ENCODE measurements around the gene MROH2A.

MROH2A gene

DNA sequence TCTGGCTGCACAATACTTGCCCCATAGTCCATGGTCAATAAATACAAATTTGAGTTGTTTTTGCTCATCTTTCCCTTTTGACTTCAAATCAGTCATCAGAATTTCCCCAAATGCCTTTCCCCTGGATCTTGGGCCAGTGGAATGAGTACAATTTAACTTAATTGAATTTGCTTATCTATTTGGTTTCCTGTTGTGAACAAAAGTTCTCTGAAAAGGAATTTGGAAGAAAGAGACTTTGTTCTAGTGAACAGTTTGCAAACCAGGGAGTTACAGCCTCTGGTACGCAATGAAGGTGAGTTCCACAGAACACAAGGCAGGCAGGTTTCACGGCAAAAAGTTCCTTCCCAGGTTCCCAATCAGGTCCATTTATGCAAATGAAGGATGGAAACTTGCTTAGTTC is 19.3 kb upstream of the MROH2A start:
- no peak for DNase-seq (ENCODE audit: low read depth)
- no peak for TF ChIP-seq CTCF (conservative IDR thresholded peaks at IDR 0.05; ENCODE audit: low read length)
- no peak overlapping the region for H3K4me3 ChIP-seq (ENCODE audit: low read length)

DNA sequence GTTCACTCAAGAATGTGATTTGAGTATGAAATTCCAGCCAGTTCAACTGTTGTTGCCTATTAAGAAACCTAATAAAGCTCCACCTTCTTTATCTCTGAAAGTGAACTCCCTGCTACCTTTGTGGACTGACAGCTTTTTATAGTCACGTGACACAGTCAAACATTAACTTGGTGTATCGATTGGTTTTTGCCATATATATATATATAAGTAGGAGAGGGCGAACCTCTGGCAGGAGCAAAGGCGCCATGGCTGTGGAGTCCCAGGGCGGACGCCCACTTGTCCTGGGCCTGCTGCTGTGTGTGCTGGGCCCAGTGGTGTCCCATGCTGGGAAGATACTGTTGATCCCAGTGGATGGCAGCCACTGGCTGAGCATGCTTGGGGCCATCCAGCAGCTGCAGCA is 18.1 kb upstream of the MROH2A start, which contains the start of gene UGT1A1:
Gene UGT1A1, plus strand, starts transcription at position 228 of the 400 bp plus-strand sequence. Its CDS starts 18 bp downstream, at position 246.
- no peak for DNase-seq (ENCODE audit: low read depth)
- H3K4me3 ChIP-seq (ENCODE audit: low read length): no peak within 1 kb of the TSS
- no peak for TF ChIP-seq CTCF (conservative IDR thresholded peaks at IDR 0.05; ENCODE audit: low read length)

DNA sequence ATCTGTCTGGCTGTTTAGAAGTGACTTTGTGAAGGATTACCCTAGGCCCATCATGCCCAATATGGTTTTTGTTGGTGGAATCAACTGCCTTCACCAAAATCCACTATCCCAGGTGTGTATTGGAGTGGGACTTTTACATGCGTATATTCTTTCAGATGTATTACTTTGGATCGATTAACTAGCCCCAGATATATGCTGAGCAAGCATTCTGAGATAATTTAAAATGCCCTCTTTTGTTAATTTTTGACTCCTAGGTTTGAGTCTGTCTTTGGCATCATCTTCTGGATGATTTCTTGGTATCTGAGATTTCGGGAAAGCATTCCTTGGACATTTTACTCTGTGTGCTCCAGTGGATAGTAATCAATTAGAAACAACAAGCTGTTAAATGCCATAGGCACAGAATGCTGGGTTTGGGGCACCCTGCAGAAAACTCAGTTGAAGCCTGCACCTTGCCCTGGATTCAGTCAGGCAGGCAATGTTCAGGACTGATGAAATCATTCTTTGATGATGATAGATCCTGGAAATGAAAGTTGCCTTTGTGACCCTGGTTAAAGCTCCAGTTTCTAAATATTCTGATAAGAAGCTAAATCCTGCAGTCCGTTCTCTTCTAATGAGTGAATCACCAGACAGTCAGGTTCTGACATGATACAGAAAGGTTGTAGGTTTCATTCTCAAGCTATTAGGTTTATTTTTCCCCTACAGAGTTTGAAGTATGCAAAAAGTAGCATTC is 16.9 kb upstream of the MROH2A start:
- no peak for TF ChIP-seq CTCF (conservative IDR thresholded peaks at IDR 0.05; ENCODE audit: low read length)
- no peak overlapping the region for H3K4me3 ChIP-seq (ENCODE audit: low read length)
- no peak for DNase-seq (ENCODE audit: low read depth)

DNA sequence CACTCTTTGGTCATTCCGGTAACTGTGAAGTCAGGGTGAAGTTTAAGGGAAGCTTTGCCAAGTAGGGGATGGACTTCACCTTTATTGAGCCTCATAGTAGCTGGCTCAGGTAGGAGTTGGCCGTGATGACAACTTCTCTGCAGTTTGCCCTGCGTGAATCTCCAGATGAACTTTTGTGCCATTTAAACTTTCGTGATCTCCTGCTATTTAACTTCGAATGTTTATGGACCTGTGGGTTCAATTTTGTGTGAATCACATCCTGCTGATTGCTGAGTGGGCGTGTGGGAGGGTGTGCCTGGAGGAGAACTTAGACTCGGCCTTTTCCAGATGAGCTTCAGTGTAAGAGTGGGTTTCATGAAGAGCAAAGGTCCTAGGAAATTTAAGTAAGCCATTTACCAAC is 13.9 kb upstream of the MROH2A start:
- TF ChIP-seq CTCF (conservative IDR thresholded peaks at IDR 0.05; ENCODE audit: low read length): no peak
- no peak overlapping the region for H3K4me3 ChIP-seq (ENCODE audit: low read length)
- peak; percentile 17 for DNase-seq (ENCODE audit: low read depth)

DNA sequence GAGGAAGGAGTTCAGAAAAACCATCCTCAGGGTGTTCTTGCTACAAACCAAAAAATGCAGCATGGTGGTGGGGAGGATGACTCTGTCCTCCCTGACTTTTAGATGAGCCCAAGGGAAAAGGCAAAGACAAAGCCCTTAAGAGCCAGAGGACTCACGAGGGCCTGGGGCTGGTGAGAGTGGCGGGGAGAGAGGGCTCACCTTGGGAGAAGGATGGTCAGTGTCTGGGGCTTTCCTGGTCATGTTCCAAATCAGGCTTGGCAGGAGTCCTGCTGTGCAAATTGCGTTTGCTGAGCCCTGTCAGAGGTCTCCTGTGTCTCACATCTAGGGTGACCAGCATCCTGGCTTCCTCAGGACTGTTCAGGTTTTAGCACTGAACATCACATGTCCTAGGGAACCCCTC is 13.4 kb upstream of the MROH2A start:
- no peak for TF ChIP-seq CTCF (conservative IDR thresholded peaks at IDR 0.05; ENCODE audit: low read length)
- DNase-seq (ENCODE audit: low read depth): no peak
- no peak overlapping the region for H3K4me3 ChIP-seq (ENCODE audit: low read length)

GRCh38 chr2:233766416-233766815 is 11.7 kb upstream of the MROH2A start:
- H3K4me3 ChIP-seq (ENCODE audit: low read length): no peak overlapping the region
- TF ChIP-seq CTCF (conservative IDR thresholded peaks at IDR 0.05; ENCODE audit: low read length): no peak
- DNase-seq (ENCODE audit: low read depth): no peak

GRCh38 chr2:233768076-233768475 is 10.1 kb upstream of the MROH2A start:
- TF ChIP-seq CTCF (conservative IDR thresholded peaks at IDR 0.05; ENCODE audit: low read length): no peak
- no peak overlapping the region for H3K4me3 ChIP-seq (ENCODE audit: low read length)
- DNase-seq (ENCODE audit: low read depth): no peak

Data from AG10803 (cell line).